HG03354 (cell line): ENCODE measurements around the gene KHNYN.
A peak's percentile ranks its signal among the peaks of the same experiment; 100 is the strongest.
"Not testable (repeated sequence)": the region's sequence is repeated elsewhere in the genome, so short reads cannot be mapped to it uniquely, and the experiment has no call there.

Experiments
- ATAC-seq: cut with Tn5 transposase; IDR thresholded peaks from one replicate; pipeline ENCODE4 v1.9.1; 2021; ENCODE audit warnings: mild to moderate bottlenecking; ENCODE audit not compliant: unreplicated experiment, poor library complexity, severe bottlenecking

The KHNYN gene

DNA sequence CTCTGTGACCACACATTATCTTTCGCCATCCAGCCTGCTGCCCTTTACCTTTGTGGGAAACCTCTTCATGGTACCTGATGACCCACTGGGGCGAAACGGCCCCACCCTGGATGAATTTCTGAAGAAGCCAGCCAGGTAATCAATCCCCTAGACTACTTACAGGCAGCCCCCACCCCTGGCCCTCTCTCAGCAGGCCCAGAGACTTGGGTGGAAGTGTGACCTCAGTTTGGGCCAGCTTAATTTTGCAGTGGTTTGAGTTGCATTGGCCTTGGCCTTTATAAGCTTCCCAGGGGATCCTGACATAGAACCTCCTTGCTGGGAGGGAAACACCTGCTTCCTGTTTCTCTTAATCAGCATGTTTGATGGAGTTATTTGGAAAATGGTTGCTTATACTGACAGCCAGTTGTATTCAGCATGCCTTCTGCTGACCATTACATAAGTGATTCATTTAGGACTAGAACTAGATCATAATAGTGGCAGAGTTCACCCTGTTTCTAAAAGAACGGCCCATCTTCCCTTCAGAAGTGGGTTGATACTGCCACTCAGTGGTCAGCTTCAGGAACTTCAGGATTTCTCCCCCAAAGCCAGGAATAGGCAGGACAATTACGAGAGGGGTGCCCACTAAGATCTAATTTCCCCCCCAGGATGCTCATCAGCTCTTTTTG, 6.7 kb downstream of the KHNYN start:
- ATAC-seq = peak; percentile 52

DNA sequence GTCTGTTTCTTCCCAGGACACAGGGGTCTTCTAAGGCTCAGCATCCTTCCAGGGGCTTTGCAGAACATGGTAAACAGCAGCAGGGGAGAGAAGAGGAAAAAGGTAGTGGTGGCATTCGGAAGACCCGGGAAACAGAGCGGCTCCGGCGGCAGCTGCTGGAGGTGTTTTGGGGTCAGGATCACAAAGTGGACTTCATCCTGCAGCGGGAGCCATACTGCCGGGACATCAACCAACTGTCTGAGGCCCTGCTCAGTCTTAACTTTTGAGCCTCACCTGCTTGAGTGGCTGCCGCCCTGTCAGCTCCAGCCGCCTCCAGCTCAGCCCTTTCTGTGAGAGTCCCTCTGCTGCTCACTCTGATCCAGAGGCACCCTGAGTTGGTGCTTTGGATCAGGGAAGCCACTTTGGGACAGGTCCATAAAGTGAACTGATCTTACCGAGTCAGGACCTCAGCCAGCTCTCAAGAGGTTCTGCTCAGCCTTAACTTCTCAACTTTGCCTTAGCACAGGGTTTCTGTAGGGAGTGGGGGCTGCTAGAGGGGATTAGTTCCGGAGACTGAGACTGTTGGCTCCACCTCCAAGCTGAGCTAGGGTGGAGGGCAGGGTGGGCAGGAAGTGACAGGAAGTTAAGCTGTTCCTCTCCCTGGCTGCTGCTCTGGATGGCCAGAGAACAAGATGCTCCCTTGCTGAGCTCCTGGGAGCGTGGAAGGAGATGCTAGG, 7.4 kb downstream of the KHNYN start:
- ATAC-seq = no peak

DNA sequence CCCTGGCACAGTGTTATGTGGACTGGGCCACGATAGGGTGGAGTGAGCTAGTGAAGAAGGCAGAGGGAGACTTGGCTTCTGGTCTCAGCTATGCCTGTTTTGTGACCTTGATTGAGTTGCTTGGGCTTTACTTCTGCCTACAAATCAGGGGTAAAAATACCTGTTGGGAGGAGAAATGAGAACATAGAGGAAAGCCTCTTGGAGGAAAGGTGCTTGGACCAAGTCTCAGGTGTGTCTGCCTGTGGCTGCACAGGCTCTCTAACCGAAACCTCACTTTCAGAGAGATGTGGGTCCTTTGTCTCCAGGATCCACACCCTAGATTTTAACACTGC, 7.9 kb downstream of the KHNYN start:
- no peak for ATAC-seq

DNA sequence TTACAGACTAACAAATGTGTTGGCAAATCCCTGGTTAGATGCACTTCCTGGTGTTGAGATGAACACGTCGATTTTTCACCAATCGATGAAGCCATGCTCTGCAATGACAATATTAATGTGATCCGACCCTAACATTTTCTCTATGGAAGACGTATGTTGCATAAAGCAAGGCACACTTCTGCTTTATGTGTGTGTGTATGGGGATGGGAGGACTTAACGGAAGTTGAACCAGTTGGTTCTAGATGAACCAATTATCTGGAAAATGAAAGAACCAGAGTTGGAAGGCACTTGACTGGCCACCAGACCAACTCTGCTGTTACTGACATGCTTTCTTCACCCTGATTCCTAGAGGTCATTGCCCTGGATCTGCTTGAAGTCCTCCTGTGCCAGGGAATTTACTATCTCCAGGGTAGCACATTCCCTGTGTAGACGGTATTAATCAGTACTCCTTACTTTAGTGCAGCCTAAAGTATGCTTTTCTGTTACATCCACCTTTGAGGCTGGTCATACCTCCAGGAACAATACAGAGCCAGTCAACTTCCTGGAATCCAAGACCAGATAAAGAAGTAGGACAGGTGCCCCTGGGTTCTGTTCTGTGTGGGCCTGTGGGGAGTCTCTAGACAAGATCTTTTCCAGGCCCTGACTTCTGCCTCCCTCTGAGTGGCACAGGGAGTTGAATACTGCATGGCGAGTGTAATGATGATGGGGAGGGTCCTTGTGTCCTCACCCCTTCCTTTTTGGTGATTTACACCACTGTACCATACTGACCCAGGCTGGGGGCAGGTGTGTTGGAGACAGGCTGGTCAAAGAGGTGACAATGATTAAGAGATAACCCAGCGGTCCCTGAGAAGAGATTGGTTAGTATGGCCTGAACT, 8.7 kb downstream of the KHNYN start:
- no peak for ATAC-seq

DNA sequence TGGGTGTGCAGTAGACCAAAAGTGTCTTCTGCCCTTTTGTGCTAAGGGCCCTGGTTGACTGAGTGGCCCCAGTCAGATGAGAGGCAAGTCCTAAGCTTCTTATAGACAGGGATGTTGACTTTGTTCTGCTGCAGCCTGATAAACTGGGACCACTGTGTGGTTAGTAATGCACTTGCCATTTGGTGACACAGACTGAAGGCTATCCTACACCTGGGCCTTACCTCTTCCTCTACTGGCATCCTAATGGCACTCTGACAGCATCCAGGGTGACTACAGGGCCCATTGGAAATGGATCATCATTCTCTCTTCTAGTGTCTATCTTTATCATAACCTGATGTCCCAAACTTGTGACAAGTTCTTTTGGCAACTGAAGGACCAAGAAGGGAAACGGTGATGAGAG, 9.5 kb downstream of the KHNYN start:
- no peak for ATAC-seq

DNA sequence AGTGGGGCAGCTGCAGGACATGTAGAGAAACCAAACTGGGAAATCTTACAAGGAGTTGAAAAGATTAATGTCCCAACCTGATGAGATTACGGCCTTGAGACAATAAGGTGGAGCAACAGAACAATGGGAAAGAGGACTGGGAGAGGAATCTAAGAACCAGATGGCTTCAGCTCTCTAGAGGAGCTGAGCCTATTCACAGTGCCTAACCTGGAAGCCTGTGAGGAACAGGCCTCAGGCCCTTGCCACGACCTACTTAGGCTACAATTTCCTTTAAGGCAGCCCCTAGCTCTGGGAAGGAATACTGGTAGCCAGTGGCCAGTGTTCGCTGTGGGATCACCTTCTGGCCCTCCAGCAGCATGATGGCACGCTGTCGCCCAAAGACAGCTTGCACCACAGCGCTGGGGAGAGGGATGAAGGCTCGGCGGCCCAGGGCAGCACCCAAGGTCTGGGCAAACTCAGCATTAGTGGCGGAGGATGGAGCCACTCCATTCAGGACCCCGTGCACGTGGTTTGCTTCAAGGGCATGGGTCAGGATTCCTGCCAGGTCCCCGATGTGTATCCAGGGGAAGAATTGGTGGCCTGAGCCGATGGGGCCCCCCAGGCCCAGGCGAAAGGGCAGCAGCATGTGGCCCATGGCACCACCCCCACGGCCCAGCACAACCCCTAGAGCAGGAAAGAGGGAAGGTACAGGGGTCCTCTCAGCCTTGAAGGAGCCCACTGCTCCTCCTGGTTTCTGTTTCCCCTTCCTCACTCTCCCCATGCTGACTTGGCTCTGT, 10.3 kb downstream of the KHNYN start:
- no peak for ATAC-seq

DNA sequence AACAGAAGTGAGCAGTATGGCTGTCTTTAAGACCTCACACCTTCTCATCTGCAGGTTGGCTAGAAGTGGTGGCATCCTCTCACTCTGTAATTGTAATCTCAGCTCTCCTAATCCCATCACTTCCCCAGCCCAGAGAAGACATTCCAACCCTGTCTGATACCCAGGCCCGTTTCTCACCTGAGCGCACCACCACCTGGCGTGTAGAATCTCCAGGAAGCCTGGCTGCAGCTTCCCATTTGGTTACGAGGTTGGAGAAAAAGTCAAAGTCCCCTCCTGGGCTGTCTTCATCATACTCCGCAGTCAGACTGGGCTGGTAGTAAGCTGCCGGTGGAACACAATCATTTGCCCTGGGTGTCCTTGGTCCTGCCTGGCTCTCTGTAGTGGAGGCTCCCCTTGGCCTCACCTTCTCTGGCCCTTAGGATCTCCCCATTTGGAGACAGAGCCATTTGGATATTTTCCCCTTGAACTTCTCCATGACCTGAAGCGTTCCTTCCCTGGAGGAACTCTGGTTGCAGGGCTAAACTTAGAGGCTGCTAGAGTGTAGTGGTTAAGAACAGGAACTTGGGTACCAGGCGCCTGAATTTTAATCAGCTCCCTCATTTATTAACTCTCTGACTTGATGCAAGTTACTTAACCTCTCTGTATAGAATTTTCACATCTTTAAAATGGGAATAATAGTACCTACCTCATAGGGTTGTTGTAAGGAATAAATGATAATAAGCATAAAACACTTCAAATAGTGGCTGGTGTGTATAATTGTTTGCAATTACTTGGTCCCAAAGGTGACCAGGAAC, 11.0 kb downstream of the KHNYN start:
- no peak for ATAC-seq

DNA sequence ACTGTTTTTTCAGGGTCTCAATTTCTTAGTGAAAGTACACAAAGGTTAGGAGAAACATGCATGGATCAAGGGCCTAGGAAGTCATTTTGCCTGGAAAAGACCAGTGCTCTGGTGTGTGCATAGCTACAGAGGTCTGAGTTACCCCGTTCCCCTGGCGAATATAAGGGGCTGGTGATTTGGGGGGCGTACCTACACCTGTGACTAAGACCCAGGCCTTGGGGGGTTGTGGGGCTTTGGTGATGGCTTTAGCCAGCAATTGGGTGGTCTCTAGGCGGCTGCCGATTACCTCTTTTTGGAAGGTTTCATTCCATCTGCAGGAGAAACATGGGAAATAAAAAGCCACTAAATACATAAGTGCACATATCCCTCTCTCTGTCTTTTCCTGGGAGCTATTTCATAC, 11.7 kb downstream of the KHNYN start:
- ATAC-seq = no peak

DNA sequence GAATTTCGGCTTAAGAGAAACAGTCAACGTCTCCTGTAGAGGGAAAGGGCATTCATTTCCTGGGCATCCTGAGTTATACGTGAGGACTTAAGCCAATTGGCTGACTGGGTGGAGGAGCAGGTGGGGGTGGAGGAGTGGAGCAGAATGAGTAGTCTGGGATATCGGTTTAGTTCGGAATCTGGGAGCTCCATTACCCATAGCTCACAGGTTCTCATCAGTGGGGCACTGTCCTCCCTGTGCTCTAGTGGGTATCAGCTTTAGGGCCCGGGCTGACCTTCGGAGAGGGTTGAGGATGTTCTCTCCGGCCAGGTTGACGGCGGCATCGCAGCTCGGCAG, 12.1 kb downstream of the KHNYN start:
- no peak for ATAC-seq

DNA sequence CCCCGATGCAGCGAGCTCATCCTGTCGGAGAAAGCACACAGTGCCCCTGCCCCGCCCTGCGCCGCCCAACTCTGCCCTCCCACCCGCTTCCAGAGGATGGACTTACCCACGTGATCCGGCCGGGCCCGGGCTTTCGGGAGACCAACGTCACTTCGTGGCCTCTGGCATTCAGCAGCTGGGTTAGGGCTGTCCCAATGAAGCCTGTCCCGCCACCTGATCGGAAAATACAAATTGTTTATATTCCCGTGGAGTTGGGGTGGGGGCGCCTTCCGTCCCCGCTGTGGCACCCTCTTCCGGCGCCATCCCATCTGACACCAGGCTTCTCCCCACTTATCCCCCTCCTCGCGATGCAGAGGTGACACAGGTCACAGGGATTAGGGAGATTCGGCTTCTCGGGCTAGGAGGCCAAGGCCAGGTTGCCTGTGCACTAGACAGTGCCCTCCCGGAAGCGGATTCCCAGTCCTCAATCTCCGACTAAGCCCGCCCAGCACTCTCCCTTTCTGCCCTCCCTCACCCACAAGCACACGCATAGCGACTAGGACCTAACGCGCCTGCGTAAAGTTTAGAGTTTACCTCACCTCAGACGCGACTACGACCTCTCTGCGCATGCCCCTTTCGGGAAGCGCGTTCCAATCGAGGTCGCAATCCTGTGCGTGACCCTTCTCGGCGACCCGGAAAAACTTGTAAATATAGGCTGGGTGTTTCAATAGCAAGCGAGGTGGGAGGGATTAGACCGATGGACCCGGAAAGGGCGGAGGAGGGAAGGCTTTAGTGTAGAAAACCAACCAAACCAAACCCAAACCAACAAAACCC, 12.7 kb downstream of the KHNYN start, which contains the start of gene SDR39U1:
SDR39U1 (minus strand) TSS at position 537 of the 813 bp plus-strand sequence; CDS start at position 530, 7 bp downstream.
- ATAC-seq = peak; percentile 91

DNA sequence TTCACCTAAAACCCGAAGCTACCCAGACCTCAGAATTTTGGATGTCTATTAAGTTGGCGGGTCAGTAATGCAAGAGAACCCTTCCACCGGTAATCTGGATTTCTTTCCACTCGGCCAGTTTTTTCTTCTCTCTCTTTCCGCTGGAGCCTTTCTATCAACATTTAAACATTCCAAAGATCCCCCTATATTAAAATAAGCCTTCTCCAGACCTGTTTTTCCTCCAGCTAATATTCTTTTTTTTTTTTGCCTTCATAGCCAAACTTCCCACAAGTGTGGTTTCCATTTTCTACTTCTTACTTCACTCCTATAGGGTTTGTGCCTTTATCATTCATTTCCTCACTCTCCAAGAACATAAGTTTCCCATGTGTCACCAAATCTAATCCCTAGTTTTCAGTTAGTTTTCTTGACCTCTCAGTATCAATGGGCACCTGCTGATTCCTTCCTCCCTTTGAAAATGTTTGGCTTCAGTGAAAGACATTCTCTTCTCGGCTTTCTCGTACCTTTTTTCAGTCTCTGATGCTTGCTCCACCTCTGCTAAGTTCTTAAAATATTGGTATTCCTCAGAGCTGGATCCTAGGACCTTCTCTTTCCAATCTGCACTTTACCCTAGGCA, 13.4 kb downstream of the KHNYN start:
- ATAC-seq = no peak

DNA sequence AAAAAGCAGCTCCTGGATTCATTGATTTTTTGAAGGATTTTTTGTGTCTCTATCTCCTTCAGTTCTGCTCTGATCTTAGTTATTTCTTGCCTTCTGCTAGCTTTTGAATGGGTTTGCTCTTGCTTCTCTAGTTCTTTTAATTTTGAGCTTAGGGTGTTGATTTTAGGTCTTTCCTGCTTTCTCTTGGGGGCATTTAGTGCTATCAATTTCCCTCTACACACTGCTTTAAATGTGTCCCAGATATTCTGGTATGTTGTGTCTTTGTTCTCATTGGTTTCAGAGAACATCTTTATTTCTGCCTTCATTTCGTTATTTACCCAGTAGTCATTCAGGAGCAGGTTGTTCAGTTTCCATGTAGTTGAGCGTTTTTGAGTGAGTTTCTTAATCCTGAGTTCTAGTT, 21.1 kb downstream of the KHNYN start:
- not testable (repeated sequence) for ATAC-seq

DNA sequence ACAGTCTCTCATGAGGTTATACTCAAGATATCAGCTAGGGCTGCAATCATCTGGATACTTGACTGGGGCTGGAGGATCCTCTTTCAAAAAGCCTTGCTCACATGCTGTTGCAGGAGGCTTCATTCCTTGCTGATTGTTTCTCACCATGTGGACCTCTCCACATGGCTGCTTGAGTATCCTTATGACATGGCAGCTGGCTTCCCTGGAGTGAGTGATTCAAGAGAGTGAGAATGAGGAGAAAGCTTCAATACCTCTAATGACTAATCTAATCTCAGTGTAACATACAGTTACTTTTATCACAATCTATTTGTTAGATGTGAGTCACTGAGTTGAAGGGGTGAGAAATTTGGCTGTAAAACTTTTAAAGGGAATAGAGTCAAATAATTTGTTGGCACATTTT, 27.2 kb downstream of the KHNYN start:
- ATAC-seq = no peak

DNA sequence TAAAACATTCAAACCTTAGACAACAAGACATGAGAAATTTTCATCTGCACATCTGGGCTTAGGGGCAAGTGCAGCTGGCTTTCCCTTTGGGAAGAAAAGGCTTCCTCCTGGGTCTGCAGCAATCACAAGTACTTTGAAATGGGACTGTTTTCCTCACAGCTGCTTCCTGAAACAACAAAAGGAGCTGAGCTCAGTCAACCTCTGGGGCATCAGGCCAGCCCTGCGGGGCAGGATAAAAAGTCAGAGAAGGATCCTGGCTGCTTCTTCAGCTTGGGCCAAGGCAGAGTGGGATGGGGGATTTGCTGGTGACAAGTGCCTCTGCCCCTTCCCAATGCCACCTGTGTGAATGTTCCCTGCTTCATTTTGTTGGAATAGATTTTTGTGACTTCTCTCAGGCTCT, 29.0 kb downstream of the KHNYN start:
- ATAC-seq = no peak

DNA sequence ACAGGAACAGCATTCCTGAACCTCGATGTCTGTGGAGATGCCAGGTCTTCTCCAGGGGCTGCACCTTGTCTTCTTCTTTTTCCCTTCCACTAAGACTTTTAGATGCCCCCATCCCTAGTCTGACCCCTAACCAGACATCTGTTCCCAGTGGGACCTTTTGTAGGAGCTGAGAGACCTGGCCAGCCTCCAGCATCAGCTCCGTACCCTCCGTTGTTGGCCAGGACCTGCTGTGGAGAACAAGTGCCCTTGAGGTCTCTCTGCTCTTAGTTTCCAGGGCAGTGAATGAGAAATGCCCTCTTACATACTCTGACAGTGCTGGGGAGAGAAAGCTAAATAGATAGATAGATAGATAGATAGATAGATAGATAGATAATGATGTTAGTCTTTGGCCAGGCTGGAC, 29.6 kb downstream of the KHNYN start:
- ATAC-seq = no peak

DNA sequence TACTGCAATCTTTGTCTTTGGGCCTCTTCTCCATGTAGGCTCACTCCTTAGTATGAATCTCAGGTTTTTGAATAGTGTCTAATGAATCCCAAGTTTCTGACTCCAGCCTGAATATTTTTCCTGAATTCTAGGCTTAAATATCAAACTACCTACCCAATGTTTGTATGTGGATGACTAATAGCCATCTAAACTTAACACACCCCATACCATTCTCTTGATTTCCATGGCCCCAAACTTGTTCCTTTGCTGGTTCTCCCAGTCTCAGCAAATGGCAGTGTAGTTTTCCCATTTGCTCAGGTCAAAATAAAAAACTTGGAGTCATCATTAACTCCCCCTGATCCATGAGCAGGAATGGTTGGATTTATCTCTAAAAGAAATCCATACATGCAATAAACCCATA, 31.6 kb downstream of the KHNYN start:
- ATAC-seq = no peak

DNA sequence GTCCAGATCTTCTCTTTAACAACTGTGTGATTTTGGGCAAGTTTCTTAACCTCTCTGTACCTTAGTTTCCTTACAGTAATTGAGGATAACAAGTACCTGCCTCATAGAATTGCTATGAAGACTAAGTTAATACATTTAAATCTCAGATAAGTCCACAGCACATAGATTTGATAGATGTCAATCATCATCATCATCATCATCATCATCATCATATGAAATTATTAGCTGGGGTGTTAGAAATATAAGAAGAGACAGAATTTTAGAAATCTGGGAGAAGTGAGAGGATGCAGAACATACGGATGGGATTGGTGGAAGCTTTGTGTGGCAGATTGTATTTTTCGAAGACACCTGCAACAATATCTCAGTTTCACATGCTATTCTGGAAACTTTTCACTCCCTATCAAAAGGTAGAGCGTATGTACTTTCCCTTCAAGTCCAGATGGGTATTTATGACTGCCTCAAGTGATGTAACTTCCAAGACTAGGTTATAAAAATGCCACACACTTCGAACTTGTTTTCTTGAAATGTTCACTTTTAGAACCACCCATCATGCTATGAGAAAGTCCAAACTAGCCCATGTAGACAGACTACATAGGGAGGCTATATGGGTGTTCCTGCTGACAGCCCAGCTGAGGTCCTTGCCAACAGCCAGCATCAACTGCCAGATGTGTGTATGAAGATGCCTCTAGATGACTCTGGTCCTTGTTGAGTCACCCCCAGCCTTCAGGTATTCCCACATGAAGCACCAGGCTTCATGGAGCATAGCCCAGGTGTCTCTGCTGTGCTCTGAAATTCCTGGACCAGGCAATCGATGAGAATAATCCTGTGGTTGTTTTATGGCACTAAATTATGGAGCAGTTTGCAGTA, 33.5 kb downstream of the KHNYN start:
- ATAC-seq = no peak
